Lung (tissue), 12 donors: ENCODE results near the gene TOMM70. TPM values are rescaled to one million over a fixed set of nuclear protein-coding genes. Genes with fewer than 3 reads are reported as not detected.

Experiments used
- ATAC-seq: fragments of 200-7000 bp; cut with Tn5 transposase; one replicate; pipeline ENCODE4 v1.9.1; 2020; ENCODE audit warnings: moderate number of reproducible peaks; ENCODE audit not compliant: insufficient read depth, low FRiP score
- DNase-seq, 3 donors: peaks; one replicate each; pipeline ENCODE4 v3.0.0-alpha.2; 2013 to 2017
- H3K27ac ChIP-seq, 2 donors: one replicate each; pipeline ENCODE4 v1.5.1; 2013; ENCODE audit warnings: mild to moderate bottlenecking in 2 of 2, moderate library complexity in 2 of 2, control low read depth in 1 of 2, inconsistent platforms in 1 of 2, low read depth in 1 of 2, low read length in 1 of 2
- H3K27me3 ChIP-seq, 3 donors: one replicate each; pipeline ENCODE4 v1.5.1; 2013; ENCODE audit warnings: low read length in 2 of 3; ENCODE audit not compliant: control insufficient read depth in 3 of 3, insufficient read depth in 3 of 3
- H3K36me3 ChIP-seq, 4 donors: one replicate each; pipeline ENCODE4 v1.5.1; 2013; ENCODE audit warnings: low read length in 4 of 4, mild to moderate bottlenecking in 1 of 4, moderate library complexity in 1 of 4; ENCODE audit not compliant: control insufficient read depth in 4 of 4, insufficient read depth in 4 of 4
- H3K4me1 ChIP-seq, 5 donors: one replicate each; pipeline ENCODE4 v1.5.1; 2013; ENCODE audit warnings: low read length in 5 of 5, mild to moderate bottlenecking in 2 of 5, moderate library complexity in 1 of 5; ENCODE audit not compliant: control insufficient read depth in 5 of 5, insufficient read depth in 5 of 5
- H3K4me3 ChIP-seq: one replicate; pipeline ENCODE4 v1.5.1; 2013; ENCODE audit warnings: mild to moderate bottlenecking, control low read depth, moderate library complexity
- H3K9ac ChIP-seq, 2 donors: one replicate each; pipeline ENCODE4 v1.5.1; 2013; ENCODE audit warnings: low read length in 2 of 2, control low read depth in 1 of 2; ENCODE audit not compliant: insufficient read depth in 1 of 2
- H3K9me3 ChIP-seq, 4 donors: one replicate each; pipeline ENCODE4 v1.5.1; 2013; ENCODE audit warnings: low read length in 3 of 4, mild to moderate bottlenecking in 1 of 4, moderate library complexity in 1 of 4; ENCODE audit not compliant: control insufficient read depth in 4 of 4, insufficient read depth in 3 of 4
- CTCF ChIP-seq: IDR thresholded peaks from 2 replicates; pipeline ENCODE4 v1.5.1; 2012; ENCODE audit warnings: mild to moderate bottlenecking; ENCODE audit errors: control extremely low read depth, extremely low read depth
- WGBS, 2 donors: extraction: QIAGEN DNeasy Blood & Tissue Kit; methylation state at CpG; one replicate each; pipeline ENCODE4 v1.1.7; 2013; 5-methylcytosine and 5-hydroxymethylcytosine counted together
- polyA plus RNA-seq, 2 donors: library from polyadenylated mRNA; stranded (reverse); fragments of 200-250 nt; gene quantifications; one replicate each; pipeline ENCODE4 v1.2.1, GENCODE V29; 2013
- total RNA-seq, 2 donors: library from RNA; depleted of rRNA in 1 of 2; stranded (reverse); fragments of >200 nt in 1 of 2; gene quantifications; one replicate each; pipeline ENCODE4 v1.2.1, GENCODE V29; 2014 to 2021
- donor health status: control.
- donor health status: control.
- donor health status: Bipolar disorder and iron deficiency.
- donor health status: healthy.
- donor health status: DM: yes; HTN: yes; CAD: no.

The TOMM70 gene
- total and polyA plus RNA-seq, 4 donors: 15.9 to 56.9 (median 22.7) TPM

GRCh38 chr3:100334488-100335351, 66.2 kb downstream of the TOMM70 start, which contains the start of gene NIT2:
Gene NIT2 (plus strand): TSS chr3:100334757. CDS start chr3:100334792, 35 bp downstream.
- peak; percentile 97 for ATAC-seq
- 0 to 1% methylated on average over 51 to 77 of the region's 77 CpGs for WGBS, 2 donors
- Histone ChIP-seq H3K36me3 (peaks cover 0 to 3% (median 3%) of the 10 kb centered on the region in 4 donors), H3K9me3 (no peaks in the 10 kb centered on the region), H3K4me1 (peaks cover 0 to 8% (median 0%) of the 10 kb centered on the region in 5 donors), H3K27me3 (no peaks in the 10 kb centered on the region), H3K27ac (peak within 1 kb of the TSS; percentile 85 to 92), H3K9ac (peak within 1 kb of the TSS; percentile 72 to 88), H3K4me3 (peak within 1 kb of the TSS; percentile 79)
- TF ChIP-seq CTCF: no peak
- peak; percentile 83 to 90 (median 87) for DNase-seq

- Histone ChIP-seq H3K27ac (peak overlapping the region; percentile 85 to 92), H3K9me3 (no peaks in the 10 kb centered on the region), H3K4me3 (peak overlapping the region; percentile 79), H3K36me3 (peaks cover 0 to under 1% (median under 1%) of the 10 kb centered on the region in 4 donors), H3K4me1 (peaks cover 0 to 8% (median 0%) of the 10 kb centered on the region in 5 donors), H3K9ac (peak overlapping the region; percentile 72 to 88), H3K27me3 (no peaks in the 10 kb centered on the region)
- 40 to 42% methylated on average over 14 of the region's 14 CpGs for WGBS, 2 donors
- no peak for TF ChIP-seq CTCF
- DNase-seq (no peak), ATAC-seq (peak; percentile 4)
Observed at GRCh38 chr3:100333970-100334487, 66.9 kb downstream of the TOMM70 start.

GRCh38 chr3:100333051-100333450, 67.8 kb downstream of the TOMM70 start:
- no peak for DNase-seq
- no peak overlapping the region for H3K9ac ChIP-seq
- no peak for ATAC-seq
- H3K27ac ChIP-seq: no peak overlapping the region
- no peaks in the 10 kb centered on the region for H3K27me3 ChIP-seq
- peaks cover 0 to 8% (median 0%) of the 10 kb centered on the region in 5 donors for H3K4me1 ChIP-seq
- no peak overlapping the region for H3K4me3 ChIP-seq
- H3K9me3 ChIP-seq: no peaks in the 10 kb centered on the region
- TF ChIP-seq CTCF: no peak
- H3K36me3 ChIP-seq: no peaks in the 10 kb centered on the region
